ENCODE results near the gene DMBX1.

The DMBX1 gene

GRCh38 chr1:46526013-46526690 lies 36.5 kb downstream of the DMBX1 start:
- no peak for DNase-seq (ENCODE audit: low read depth)

DNA sequence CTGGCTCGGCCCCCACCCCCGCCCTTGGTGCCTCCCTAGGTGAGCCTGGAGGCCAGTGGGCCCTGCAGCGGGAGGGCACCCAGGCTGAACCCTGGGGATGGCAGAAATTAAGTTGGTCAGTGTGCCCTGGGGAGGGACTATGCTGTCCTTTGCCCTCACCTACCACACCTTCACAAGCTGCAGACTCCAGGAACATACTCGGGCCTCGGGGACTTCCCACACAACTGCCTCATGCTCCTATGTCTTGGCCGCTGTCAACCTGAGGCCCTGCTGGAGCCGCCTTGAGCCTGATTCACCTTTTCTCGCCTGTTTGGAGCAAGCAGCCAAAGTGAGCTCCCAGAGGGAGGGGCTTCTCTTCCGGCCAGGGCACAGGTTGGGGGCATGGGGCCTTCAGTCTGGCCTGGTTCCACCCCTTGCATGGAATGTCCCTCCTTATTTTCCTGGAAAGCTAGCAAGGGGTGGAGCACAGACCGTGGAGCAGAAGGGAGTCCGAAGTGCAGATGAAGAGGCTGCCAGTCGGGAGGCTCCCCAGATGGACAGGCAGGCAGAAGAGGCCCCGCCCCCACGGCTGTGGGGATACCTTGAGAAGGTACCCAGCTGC lies 37.2 kb downstream of the DMBX1 start:
- DNase-seq (ENCODE audit: low read depth): no peak

DNA sequence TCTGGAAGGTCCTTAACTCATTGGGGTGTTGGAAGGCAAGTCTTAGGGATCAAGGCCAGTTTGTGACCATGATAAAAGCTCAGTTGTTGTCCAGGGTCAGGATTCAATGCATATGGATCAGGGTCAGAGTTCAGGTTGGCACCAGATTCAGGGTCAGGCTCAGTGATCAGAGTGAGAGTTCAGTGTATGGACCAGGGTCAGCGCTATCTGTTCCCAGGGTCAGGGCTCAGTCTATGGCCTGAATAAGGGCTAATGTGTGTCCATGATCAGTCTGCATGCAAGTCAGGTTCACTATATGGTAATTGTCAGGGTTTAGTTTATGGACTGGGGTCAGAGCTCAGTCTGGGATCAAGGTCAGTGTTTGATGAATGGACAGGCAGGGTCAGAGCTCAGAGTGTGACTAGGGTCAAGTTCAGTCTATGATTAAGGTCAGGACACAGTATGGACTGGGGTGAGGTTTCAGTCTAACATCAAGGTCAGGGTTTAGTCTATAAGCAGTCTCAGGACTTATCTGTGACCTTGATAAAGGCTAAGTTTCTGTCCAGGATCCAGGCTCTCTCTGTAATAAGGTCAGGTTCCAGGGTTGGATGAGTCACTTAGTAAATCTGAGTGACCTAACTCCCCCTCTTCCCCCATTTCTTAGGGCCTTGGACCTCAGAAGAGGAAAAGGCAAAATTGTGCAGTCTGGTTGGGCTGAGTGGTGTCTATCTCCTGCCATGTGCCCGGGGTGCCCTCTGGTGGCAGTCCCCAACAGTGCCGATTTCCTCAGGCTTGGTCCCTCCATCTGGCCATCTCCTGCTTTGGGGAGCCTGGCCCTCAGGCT lies 38.0 kb downstream of the DMBX1 start:
- peak; percentile 42 for DNase-seq (ENCODE audit: low read depth)

DNA sequence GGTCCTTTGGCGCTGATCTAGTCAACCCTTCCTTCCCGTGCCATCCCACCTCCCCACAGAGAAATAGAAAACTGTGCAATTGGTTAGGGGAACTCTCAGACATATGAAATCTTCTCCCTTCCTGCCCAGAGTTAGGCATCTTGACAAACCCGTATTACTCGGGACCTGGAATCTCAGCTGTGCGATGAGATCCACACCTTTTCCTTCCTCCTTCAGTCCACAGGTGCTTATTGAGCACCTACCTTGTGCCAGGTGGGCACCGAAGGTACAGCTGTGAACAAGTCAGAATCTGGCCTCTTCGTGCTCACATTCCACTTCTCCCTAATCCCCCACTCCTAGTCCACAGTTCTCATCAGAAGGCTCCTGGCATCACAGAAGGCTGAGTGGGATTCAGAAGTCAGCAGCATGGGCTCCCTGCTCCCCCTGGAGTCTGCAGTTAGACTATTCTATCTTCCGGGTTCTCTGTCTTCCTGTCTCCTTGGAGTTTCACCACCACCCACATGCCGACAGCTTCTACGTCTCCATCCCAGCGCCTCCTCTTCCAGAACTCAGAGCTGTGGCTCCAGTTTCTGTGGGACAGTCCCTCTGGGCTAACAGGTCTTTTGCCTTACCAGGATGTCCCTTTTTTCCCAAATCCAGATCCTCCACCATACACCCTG lies 38.8 kb downstream of the DMBX1 start:
- DNase-seq (ENCODE audit: low read depth): no peak

- DNase-seq (ENCODE audit: low read depth): no peak
Measured at GRCh38 chr1:46529031-46529630, 39.5 kb downstream of the DMBX1 start.

DNA sequence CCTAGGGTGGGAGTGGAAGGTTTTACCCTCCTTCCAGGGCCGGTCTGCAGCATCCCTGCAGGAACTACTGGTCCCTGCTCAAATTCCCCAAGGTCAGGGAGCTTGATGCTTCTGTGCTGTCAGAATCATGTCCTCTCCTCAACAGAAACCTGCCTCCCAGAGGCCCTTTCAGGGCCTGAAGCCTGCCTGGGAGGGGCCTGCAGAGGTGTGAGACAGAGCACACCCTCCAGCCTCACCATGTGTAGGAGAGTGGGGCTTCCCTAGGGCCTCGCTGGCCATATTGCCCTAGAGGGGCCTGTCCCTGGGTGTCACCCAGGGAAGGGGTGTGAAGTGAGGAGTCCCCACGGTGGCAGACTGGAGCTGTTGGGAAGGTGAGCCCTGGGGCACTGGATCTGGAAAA lies 40.7 kb downstream of the DMBX1 start:
- DNase-seq (ENCODE audit: low read depth): no peak

GRCh38 chr1:46530791-46531409 lies 41.3 kb downstream of the DMBX1 start:
- DNase-seq (ENCODE audit: low read depth): no peak

GRCh38 chr1:46532095-46532494 lies 42.5 kb downstream of the DMBX1 start:
- DNase-seq (ENCODE audit: low read depth): no peak

- peak; percentile 43 for DNase-seq (ENCODE audit: low read depth)
Measured at GRCh38 chr1:46532498-46533178, 43.0 kb downstream of the DMBX1 start.

DNA sequence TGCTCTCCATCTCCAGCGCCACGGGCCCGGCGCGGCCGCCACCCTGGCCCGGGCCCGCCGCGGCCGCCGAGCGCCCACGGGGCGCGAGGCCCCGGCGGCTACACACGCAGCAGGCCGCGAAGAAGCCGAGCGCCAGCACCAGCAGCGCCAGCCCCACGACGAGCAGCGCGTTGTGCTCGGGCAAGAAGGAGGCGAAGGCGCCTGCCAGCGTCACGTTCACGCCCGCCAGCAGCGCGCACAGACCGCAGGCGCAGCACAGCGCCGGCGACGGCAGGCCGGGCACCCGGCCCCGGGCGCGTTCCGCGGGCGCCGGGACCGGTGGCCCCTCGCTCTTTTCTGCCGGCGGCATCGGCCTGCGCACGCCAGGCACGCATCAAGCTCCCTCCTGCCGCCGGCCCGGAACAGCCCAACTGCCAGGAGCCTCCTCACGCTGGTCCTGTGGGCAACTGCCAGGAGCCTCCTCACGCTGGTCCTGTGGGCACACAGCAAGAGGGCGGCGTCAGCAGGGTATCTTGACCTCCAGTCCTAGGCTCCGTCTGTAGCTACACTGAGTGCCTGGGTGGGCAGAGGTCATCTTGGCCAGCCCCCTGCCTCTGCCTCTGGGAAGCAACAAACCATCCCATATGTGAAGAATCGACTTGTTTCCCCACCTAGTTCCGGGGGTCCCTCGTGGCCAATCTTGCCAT lies 43.7 kb downstream of the DMBX1 start:
- DNase-seq (ENCODE audit: low read depth): peak; percentile 6

- no peak for DNase-seq (ENCODE audit: low read depth)
Measured at GRCh38 chr1:46535063-46535462, 45.4 kb downstream of the DMBX1 start.

DNA sequence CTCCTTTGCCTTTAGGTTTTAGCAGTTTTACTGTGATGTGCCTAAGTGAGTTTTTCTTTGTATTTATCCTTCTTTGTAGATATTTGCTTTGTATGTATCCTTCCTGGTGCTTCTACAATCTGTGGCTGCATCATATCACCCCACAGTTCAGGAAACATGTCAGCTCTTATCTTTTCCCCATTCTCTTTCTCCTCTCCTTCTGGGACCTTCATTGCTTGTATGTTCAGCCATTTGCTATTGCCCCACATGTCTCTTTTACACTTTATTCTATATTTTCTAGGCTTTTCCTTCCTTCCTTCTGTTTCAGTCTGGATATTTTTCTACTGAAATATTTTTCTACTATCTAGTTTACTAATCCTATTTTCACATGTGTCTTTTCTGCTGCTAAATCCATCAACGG lies 46.9 kb downstream of the DMBX1 start:
- no peak for DNase-seq (ENCODE audit: low read depth)

GRCh38 chr1:46537651-46538050 lies 48.0 kb downstream of the DMBX1 start:
- no peak for DNase-seq (ENCODE audit: low read depth)

DNA sequence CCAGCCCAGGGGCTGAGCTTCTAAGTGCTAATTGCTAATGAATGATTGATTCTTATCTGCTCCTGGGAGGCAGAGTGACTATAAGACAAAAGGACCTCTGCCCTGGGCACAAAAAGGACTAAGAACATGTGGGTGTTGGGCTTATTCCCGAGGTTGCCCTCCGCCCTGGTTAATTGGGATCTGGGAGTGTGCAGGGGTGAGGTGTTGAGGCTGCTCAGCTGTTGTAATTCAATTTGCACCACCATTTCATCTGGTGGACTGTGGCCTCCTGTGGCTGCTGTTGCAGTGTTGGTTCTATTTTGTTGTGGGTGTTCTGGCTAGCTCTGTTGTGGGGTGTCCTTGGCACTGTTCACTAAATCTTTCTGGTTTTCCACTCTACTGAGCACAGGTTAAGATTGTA lies 48.5 kb downstream of the DMBX1 start:
- no peak for DNase-seq (ENCODE audit: low read depth)

All from stimulated activated CD8-positive, alpha-beta memory T cell treated with anti-CD3 and anti-CD28 coated beads, Interleukin-15, amount 100 ng/mL, for 1 hour (primary cell).